HepG2 (cell line): ENCODE data around the gene XPOT. TPM values are rescaled to one million over a fixed set of nuclear protein-coding genes. Genes with fewer than 3 reads are reported as not detected.

Experiments
- ATRX ChIP-seq: sonication (generic); formaldehyde crosslinking; IDR thresholded peaks from 2 replicates; pipeline ENCODE4 v1.4.0; 2020; ENCODE audit warnings: missing genetic modification reagents, borderline replicate concordance
- FOXA1 ChIP-seq, 2 experiments: fragments of 450-650 bp in 1 of 2; sonication (generic) in 1 of 2; formaldehyde crosslinking in 1 of 2; IDR thresholded peaks; 2 replicates each; pipeline versions ENCODE4 v1.4.0 to v1.6.1; 2016 to 2020; ENCODE audit warnings: missing genetic modification reagents in 1 of 2
- GATAD2A ChIP-seq: IDR thresholded peaks from 2 replicates; pipeline ENCODE4 v1.6.1; 2016
- KDM5B ChIP-seq: sonication (generic); formaldehyde crosslinking; IDR thresholded peaks from 2 replicates; pipeline ENCODE4 v1.4.0; 2020; ENCODE audit warnings: missing genetic modification reagents, mild to moderate bottlenecking, borderline replicate concordance
- KLF15 ChIP-seq: sonication (generic); formaldehyde crosslinking; IDR thresholded peaks from 2 replicates; pipeline ENCODE4 v1.8.1; 2023; ENCODE audit warnings: borderline replicate concordance, mild to moderate bottlenecking, inconsistent platforms, missing genetic modification reagents, mixed read lengths
- MIER2 ChIP-seq: IDR thresholded peaks from 2 replicates; pipeline ENCODE4 v1.6.1; 2016; ENCODE audit warnings: missing biosample characterization, missing genetic modification reagents
- PATZ1 ChIP-seq: sonication (generic); formaldehyde crosslinking; IDR thresholded peaks from 2 replicates; pipeline ENCODE4 v1.4.0; 2020; ENCODE audit warnings: missing genetic modification reagents
- PBX2 ChIP-seq: IDR thresholded peaks from 2 replicates; pipeline ENCODE4 v1.6.1; 2016; ENCODE audit warnings: control low read depth
- SALL2 ChIP-seq: sonication (generic); formaldehyde crosslinking; IDR thresholded peaks from 2 replicates; pipeline ENCODE4 v1.8.1; 2023; ENCODE audit warnings: mild to moderate bottlenecking, missing genetic modification reagents, inconsistent platforms
- SIX1 ChIP-seq: sonication (generic); formaldehyde crosslinking; IDR thresholded peaks from 2 replicates; pipeline ENCODE4 v1.4.0; 2020; ENCODE audit warnings: missing genetic modification reagents, borderline replicate concordance
- SIX4 ChIP-seq: sonication (generic); formaldehyde crosslinking; IDR thresholded peaks from 2 replicates; pipeline ENCODE4 v1.4.0; 2020; ENCODE audit warnings: missing genetic modification reagents
- SNRNP70 ChIP-seq: fragments of 200-400 bp; formaldehyde crosslinking; IDR thresholded peaks from 2 replicates; pipeline ENCODE4 v1.6.1; 2017; ENCODE audit warnings: mild to moderate bottlenecking, low read depth, low read length, moderate library complexity
- SOX5 ChIP-seq: IDR thresholded peaks from 2 replicates; pipeline ENCODE4 v1.6.1; 2016; ENCODE audit warnings: borderline replicate concordance
- TAF1 ChIP-seq: sonication (generic); formaldehyde crosslinking; IDR thresholded peaks from 2 replicates; pipeline ENCODE4 v1.4.0; 2020; ENCODE audit warnings: missing genetic modification reagents
- THYN1 ChIP-seq: sonication (generic); formaldehyde crosslinking; IDR thresholded peaks from 2 replicates; pipeline ENCODE4 v1.8.1; 2023; ENCODE audit warnings: low read depth, mild to moderate bottlenecking, moderate library complexity, missing genetic modification reagents, borderline replicate concordance
- XBP1 ChIP-seq: sonication (generic); formaldehyde crosslinking; IDR thresholded peaks from 2 replicates; pipeline ENCODE4 v1.5.0; 2020; ENCODE audit warnings: missing genetic modification reagents
- ZBTB34 ChIP-seq: sonication (generic); formaldehyde crosslinking; IDR thresholded peaks from 2 replicates; pipeline ENCODE4 v1.8.0; 2022; ENCODE audit warnings: mild to moderate bottlenecking, missing genetic modification reagents
- ZFP36L2 ChIP-seq: sonication (generic); formaldehyde crosslinking; IDR thresholded peaks from 2 replicates; pipeline ENCODE4 v1.4.0; 2020; ENCODE audit warnings: missing genetic modification reagents
- ZNF251 ChIP-seq: sonication (generic); formaldehyde crosslinking; IDR thresholded peaks from 2 replicates; pipeline ENCODE4 v1.9.0; 2021; ENCODE audit warnings: mild to moderate bottlenecking, missing genetic modification reagents
- ZNF563 ChIP-seq: sonication (generic); formaldehyde crosslinking; IDR thresholded peaks from 2 replicates; pipeline ENCODE4 v1.8.0; 2022; ENCODE audit warnings: mild to moderate bottlenecking, moderate library complexity, missing genetic modification reagents
- ZNF589 ChIP-seq: sonication (generic); formaldehyde crosslinking; conservative IDR thresholded peaks from 2 replicates; pipeline ENCODE4 v1.8.0; 2022; ENCODE audit warnings: mild to moderate bottlenecking, moderate library complexity, missing genetic modification reagents
- ZNF652 ChIP-seq: IDR thresholded peaks from 2 replicates; pipeline ENCODE4 v1.6.1; 2016; ENCODE audit warnings: low read depth, borderline replicate concordance
- ZNF772 ChIP-seq: sonication (generic); formaldehyde crosslinking; IDR thresholded peaks from 2 replicates; pipeline ENCODE4 v1.5.0; 2020; ENCODE audit warnings: mild to moderate bottlenecking, missing genetic modification reagents
- ZNF800 ChIP-seq: sonication (generic); formaldehyde crosslinking; IDR thresholded peaks from 2 replicates; pipeline ENCODE4 v1.4.0; 2020; ENCODE audit warnings: missing genetic modification reagents
- polyA plus RNA-seq, 8 experiments: library from polyadenylated mRNA; depleted of rRNA in 3 of 8; stranded (reverse) in 7 of 8; unstranded in 1 of 8; fragments of >200 nt; fragmentation: Illumina TruSeq in 4 of 8; extraction: Trizol in 4 of 8; gene quantifications; 2 replicates each; pipeline versions ENCODE4 v1.2.1 to v1.2.3, GENCODE V29; 2011 to 2016; ENCODE audit warnings: low read depth in 4 of 8, missing spikeins in 1 of 8, mixed read lengths in 1 of 8; ENCODE audit not compliant: insufficient read depth in 1 of 8
- total RNA-seq, 5 experiments: library from RNA; depleted of rRNA; stranded (reverse); fragments of >200 nt; fragmentation: Illumina TruSeq; extraction: Trizol; gene quantifications; 2 replicates each; pipeline ENCODE4 v1.2.3, GENCODE V29; 2016; ENCODE audit warnings: low read depth in 1 of 5

Gene XPOT
- total and polyA plus RNA-seq, 2 of the 13 experiments (the other 11 are each of a cell fraction or from before 2014, with no cell fraction given): 93.8 to 102 TPM

- TF ChIP-seq SOX5 (CRISPR knock-in tag): no peak
- TF ChIP-seq PATZ1 (CRISPR knock-in tag): no peak
- TF ChIP-seq ZNF772 (CRISPR knock-in tag): no peak
- no peak for TF ChIP-seq FOXA1 (IDR thresholded peaks at IDR 0.05)
- TF ChIP-seq FOXA1 (CRISPR knock-in tag; IDR thresholded peaks at IDR 0.05): peak; percentile 34; the same call in 1 of the 2 replicates
- TF ChIP-seq ZFP36L2: no peak
- peak; percentile 38; the same call in 1 of the 2 replicates for TF ChIP-seq SIX4
- no peak for TF ChIP-seq ZNF800 (CRISPR knock-in tag)
- no peak for TF ChIP-seq ZNF563
- no peak for TF ChIP-seq ZNF251 (CRISPR knock-in tag)
- no peak for TF ChIP-seq TAF1 (CRISPR knock-in tag)
- TF ChIP-seq ZBTB34: no peak
- TF ChIP-seq SNRNP70: no peak
- TF ChIP-seq XBP1 (CRISPR knock-in tag): no peak
- no peak for TF ChIP-seq KLF15
- no peak for TF ChIP-seq ATRX (CRISPR knock-in tag)
- TF ChIP-seq MIER2 (CRISPR knock-in tag): no peak
- peak; percentile 35; the same call in 1 of the 2 replicates for TF ChIP-seq GATAD2A
- no peak for TF ChIP-seq KDM5B (CRISPR knock-in tag)
- TF ChIP-seq THYN1 (CRISPR knock-in tag): no peak
- no peak for TF ChIP-seq SALL2 (CRISPR knock-in tag)
- no peak for TF ChIP-seq ZNF652 (CRISPR knock-in tag)
- TF ChIP-seq PBX2 (CRISPR knock-in tag): no peak
- TF ChIP-seq ZNF589: no peak
- TF ChIP-seq SIX1 (CRISPR knock-in tag): peak; percentile 55; the same call in 1 of the 2 replicates
Observed at GRCh38 chr12:64428956-64429355, 24.8 kb downstream of the XPOT start (continued).
